ENCODE results near the gene BTBD3.
A peak's percentile ranks its signal among the peaks of the same experiment; 100 is the strongest.

Gene BTBD3

DNA sequence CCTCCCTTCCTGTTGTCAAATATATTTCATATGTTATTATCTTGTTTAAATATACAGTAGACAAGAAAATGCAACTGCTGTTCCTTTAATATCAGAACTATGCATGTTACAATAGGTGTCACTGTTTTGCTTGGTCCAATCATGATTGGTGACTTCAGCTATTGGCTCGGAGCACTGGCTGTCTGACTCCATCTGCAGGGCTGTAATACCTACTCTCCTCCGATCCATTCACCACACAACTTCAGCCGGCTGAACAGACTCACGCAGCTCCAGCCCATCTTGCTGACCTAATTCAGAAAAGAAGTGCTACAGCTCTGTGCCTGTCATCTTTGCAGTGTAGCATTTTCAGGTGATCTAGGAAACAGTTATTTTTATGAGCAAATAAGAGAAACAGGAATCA is at the start of gene BTBD3:
TSS of gene BTBD3 (plus strand) at position 231 of the 400 bp plus-strand sequence. CDS start 383 bp downstream, outside the sequence.
- no peak for DNase-seq (ENCODE audit: low read depth)

DNA sequence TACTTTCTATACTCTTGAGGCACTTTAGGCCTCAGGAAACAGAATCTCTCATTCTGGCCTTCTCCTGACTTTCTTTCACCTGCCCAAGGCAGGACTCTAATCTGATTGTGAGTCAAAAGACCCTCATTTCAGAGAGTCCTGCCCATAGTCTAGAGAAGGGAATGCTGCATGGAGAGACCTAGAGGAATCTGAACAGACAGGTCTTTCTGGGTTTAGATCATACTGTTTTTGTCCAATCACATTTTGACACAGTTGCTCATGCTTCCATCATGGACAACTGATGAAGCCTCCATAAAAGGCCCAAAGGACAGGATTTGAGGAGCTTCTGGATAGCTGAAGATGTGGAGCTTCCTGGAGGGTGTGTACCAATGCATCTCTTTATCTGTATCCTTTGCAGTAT is 48.1 kb upstream of the BTBD3 start:
- no peak for DNase-seq (ENCODE audit: low read depth)

DNA sequence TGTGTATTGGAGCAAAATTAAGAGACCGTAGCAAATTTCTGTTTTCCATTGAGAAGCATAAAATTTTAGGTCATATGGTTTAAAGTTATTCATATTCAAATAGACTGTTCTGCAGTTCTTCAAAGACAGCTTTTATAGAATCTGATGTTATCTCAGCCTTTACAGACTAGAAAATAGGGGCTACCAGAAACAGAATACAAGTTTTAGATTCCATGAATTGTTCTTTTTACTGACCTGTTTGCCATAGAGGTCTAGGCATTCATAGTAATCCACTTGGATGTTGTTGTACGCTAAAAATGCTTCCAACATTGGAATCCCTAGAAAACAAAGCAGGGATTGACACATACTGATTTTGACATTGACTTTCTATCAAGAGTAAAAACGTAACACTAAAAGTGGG is 47.3 kb upstream of the BTBD3 start:
- no peak for DNase-seq (ENCODE audit: low read depth)

GRCh38 chr20:11876555-11876954 is 41.1 kb upstream of the BTBD3 start:
- no peak for DNase-seq (ENCODE audit: low read depth)

DNA sequence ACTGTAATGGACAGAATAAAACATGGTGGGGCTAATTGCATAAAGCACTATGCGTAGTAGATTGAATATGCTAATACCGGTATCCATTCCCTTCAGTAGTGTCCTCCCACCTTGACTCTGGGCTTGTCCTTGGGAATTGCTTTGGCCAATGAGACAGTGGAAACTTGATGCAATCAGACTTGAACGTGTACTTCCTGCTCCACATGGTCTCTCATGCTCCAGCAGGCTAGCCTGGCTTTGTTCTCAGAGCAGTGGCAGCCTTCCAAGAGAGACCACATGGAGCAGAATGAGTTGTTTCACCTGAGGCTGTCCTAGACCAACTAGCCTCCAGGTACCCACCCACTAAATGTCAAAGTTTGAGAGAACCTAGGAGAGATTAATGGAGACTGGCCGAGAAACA is 37.0 kb upstream of the BTBD3 start:
- no peak for DNase-seq (ENCODE audit: low read depth)

GRCh38 chr20:11881449-11881848 is 36.2 kb upstream of the BTBD3 start:
- DNase-seq (ENCODE audit: low read depth) = no peak

DNA sequence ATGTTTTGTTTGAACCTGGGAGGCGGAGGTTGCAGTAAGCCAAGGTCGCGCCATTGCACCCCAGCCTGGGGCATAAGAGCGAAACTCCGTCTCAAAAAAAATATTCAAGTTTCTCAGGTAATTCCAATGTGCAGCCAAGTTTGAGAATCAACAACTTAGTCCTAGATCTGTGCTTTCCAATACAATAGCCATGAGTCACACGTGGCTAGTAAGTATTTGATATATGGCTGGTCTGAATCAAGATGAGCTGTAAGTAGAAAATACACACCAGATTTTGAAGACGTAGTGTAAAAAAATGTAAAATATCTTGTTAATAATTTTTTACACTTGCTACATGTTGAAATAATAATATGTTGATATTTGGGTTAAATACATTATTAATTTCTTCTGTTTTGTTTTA is 35.0 kb upstream of the BTBD3 start:
- DNase-seq (ENCODE audit: low read depth) = no peak

GRCh38 chr20:11888648-11889047 is 29.0 kb upstream of the BTBD3 start:
- DNase-seq (ENCODE audit: low read depth) = no peak

GRCh38 chr20:11890331-11891076 is 27.2 kb upstream of the BTBD3 start:
- peak; percentile 10 for DNase-seq (ENCODE audit: low read depth)

DNA sequence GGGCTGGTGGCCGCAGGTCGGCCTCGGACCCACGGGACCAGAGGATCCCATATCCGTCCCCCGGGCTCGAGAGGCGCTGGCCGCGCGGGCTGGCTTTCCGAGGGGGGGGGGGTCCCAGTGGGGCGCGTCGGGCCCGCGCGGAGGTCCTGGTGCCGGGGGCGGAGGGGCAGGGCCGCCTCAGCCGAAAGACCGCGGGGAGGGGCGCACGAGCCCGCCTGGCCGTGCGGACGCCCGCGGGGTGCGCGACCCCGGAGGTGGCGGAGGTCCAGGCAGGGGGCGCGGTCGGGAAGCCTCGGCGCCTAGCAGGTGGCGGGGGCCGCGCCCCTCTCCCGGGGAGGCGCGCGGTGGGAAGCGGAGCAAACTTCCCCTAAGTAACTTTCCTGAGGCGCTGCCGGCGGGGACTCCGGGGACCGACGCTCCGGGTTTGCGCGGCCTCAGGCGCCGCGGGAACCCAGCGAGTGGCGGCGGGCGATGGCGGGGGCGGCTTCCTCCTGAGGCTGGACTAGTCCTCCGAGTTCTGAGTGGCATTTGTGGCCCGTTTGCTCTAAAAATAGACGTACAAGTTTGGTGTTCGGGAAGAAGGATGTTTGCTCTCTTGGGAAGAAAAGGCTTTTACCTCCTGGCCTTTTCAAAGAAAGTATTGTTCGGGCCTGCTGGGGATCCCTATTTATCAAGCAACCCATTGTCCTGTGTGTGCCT is 26.5 kb upstream of the BTBD3 start:
- DNase-seq (ENCODE audit: low read depth) = no peak

- no peak for DNase-seq (ENCODE audit: low read depth)
Measured at GRCh38 chr20:11891776-11892545, 25.7 kb upstream of the BTBD3 start.

DNA sequence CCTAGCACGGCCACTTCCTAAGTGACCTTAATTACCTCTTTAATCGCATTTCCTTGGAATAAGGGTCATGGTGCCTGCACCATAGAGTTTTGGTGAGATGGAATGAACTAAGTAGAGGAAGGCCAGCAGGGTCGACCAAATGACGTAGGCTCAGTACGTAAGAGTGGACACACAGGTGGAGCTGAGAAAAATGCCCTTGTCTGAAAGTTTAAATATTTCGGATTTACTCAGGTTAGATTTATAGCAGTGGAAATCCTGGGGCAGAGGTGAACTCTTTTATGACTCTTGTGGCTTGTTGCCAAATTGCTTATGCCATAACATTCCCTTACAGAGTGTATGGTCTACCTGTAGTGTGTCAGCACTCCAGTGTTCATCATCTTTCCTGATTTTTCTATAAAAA is 23.6 kb upstream of the BTBD3 start:
- DNase-seq (ENCODE audit: low read depth) = no peak

- no peak for DNase-seq (ENCODE audit: low read depth)
Measured at GRCh38 chr20:11895861-11896387, 21.8 kb upstream of the BTBD3 start.

DNA sequence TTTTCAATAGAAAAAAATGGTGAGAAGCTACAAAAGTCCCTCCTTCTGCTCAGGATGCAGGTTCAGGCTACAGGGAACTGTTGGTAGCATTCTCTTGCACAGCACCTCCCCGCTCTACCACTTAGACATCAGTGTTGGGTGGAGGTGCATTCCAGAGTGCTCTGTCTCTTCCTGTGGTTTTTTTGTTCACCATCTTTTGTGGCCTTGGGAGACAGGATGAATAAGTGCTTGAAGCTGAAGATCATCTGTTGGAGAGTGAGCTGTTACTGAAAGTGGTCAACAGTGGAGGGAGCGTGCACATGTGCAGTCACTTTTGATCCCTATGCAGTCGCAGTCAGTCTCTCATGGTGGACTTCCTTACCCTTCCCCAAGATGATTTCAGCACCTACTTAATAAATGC is 16.6 kb upstream of the BTBD3 start:
- no peak for DNase-seq (ENCODE audit: low read depth)

DNA sequence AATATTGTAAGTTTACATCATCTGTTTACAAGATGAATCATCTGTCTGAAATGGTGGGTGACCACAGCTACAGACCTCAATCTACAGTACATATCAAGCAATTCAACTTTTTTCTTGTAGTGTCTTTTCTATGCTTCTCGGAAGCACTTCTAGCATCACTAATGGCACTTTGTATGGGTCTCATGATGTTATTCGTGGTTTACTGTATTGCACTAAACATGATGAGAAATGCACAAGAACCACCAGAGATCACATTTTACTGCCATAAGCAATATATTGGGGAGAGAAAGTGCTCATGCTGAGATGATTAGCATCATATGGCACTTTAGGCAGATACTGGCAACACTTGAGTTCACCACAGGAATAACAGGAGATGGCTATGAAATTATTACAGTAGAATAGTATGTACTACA is 15.4 kb upstream of the BTBD3 start:
- DNase-seq (ENCODE audit: low read depth) = no peak

DNA sequence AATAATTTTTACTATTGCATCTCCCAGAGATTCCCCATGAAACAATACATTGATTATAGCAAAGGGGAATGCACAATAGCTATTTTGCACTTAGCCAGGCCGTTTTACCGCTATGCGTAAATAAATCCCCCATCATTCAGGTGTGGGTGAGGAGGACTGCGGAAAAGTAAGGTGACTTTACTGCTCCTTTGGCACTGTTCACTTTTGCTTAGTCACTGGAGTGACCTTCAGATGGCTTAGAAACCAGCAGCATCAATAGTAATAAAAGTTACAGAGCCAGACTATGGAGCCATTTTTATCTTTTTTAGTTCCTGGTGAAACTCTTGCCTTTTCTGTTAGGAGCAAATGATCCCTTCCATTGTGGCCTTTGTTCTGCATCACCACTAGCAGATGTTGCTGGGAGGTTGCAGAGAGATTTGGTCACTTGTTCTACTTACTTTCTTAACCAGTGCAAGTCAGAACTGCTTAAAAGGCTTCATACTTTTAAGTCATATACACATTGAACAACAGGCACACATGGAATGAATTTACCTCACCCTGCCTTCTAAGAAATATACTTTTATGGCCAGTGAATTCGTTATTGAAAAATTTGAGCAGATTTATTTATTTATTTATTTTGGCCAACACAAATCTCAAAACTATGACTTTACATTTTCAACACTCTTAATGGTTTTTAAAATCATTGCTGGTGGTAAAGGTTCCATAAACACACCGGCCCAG is 12.1 kb upstream of the BTBD3 start:
- no peak for DNase-seq (ENCODE audit: low read depth)

DNA sequence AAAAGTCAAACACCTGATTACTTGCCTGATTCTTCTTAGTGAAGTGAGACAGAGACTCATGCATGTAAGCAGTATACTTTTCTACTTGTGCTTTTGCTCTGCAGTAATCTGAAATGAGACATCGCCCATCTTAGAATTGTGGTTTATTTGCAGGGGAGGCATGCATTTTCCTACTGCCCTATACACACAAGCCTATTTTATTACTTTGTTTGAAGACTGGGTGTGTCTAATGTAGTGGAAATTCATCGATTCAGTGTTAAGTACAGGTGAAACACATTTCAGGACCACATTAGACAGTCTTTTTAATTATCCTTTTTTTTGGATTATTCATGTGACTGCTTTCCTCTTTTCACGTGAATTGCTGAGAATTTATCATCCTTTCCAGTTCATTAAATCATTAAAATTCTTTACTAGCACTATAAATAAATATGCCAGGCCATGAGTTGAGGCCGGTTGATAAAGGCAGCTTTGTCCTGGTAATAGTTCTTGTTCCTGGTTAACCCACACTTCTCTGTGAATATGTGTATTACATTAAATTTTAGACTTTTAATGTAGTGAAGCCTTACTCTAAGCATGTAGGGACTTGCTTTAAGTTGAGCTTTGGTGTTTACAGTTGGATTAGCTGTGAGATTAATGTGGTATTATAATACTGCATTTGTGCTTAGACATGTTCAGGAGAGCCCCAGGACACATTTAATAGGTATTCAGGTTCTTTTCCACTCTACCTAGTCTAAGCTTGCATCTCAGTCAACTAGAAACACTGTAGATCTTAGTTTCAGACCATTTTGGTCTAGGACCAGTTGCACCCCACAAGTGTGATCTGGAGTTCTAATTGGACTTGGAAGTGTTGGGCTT is 10.8 kb upstream of the BTBD3 start:
- DNase-seq (ENCODE audit: low read depth) = no peak

GRCh38 chr20:11907621-11908020 is 10.1 kb upstream of the BTBD3 start:
- no peak for DNase-seq (ENCODE audit: low read depth)

DNA sequence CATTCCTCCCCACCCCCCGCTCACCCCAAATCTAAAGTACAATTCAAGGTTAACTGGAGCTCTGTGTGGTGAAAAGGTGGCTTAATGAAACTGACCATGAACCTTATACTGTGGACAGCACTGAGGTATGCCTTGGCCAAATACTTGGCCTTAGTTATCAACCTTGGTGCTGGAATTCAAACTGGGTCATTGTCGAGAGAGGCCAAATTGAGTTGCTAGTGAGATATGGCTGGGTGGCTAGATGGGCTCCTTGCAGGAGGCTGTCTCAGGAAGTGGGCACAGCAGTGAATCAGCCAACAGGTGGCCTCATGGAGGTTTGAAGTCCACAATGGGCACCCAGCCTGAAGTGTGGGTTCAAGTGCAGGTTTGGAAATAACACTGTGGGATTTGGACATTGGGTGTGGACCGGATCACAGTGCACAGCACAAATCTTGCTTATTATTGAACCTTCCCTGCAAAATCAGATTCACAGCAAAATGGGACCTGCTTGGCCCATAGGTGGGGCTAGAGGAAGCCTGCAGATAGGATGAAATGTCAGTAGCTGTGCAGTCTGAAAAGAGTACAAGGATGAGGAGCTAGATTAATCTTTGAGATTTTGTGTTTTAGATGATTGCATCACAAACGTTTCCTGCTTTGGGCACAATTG is 5.6 kb upstream of the BTBD3 start:
- no peak for DNase-seq (ENCODE audit: low read depth)

GRCh38 chr20:11912659-11913415 is 4.9 kb upstream of the BTBD3 start:
- DNase-seq (ENCODE audit: low read depth) = no peak
